Endothelial cell of umbilical vein (primary cell): ENCODE data around the gene POFUT2. TPM values are rescaled to one million over a fixed set of nuclear protein-coding genes. Genes with fewer than 3 reads are reported as not detected.

Experiments used
- BruUV-seq: library from RNA; stranded (reverse); fragments of 400-500 nt; replicated peaks from 2 replicates; lab custom pipeline; 2021; lab: Mats Ljungman, UMichigan
- CTCF ChIA-PET: fragments of 300-600, 350-600 bp; sonication (Branson Sonifier 250); formaldehyde crosslinking; loops from one replicate; lab custom pipeline; 2021; ENCODE audit warnings: antibody characterized with exemption, inconsistent platforms; lab: Charles Lee
- POLR2A ChIA-PET: fragments of 300-600, 350-600 bp; sonication (Branson Sonifier 250); formaldehyde crosslinking; loops from one replicate; lab custom pipeline; 2021; ENCODE audit warnings: antibody characterized with exemption, inconsistent platforms; lab: Charles Lee
- DNase-seq: peaks from one replicate; pipeline ENCODE4 v3.0.0-alpha.2; 2011; ENCODE audit warnings: low read depth, low spot score
- FAIRE-seq: peaks from 2 replicates; lab custom pipeline; 2011; peaks lifted over from hg19 to GRCh38; lab: Jason Lieb, UNC
- H2AFZ ChIP-seq: 2 replicates; pipeline ENCODE4 v1.6.0; 2012; ENCODE audit warnings: low read depth, low read length, control low read depth, inconsistent platforms
- H3K27ac ChIP-seq: 2 replicates; pipeline ENCODE4 v1.5.1; 2011; ENCODE audit warnings: low read depth, mild to moderate bottlenecking, control low read depth, low read length, moderate library complexity; ENCODE audit not compliant: insufficient read depth
- H3K27me3 ChIP-seq, 2 experiments: 2 replicates each; pipeline versions ENCODE4 v1.6.0 to v1.6.1; 2011; ENCODE audit warnings: low read length in 2 of 2, mixed read lengths in 1 of 2; ENCODE audit not compliant: control insufficient read depth in 2 of 2, insufficient read depth in 2 of 2
- H3K36me3 ChIP-seq, 2 experiments: 2 replicates in 1 of 2; 3 replicates in 1 of 2; pipeline ENCODE4 v1.5.1; 2011; ENCODE audit warnings: low read length in 2 of 2, mild to moderate bottlenecking in 1 of 2, moderate library complexity in 1 of 2; ENCODE audit not compliant: control insufficient read depth in 2 of 2, insufficient read depth in 2 of 2; ENCODE audit errors: extremely low read depth in 1 of 2
- H3K4me1 ChIP-seq: 3 replicates; pipeline ENCODE4 v1.5.1; 2011; ENCODE audit warnings: mild to moderate bottlenecking, low read length; ENCODE audit not compliant: control insufficient read depth, insufficient read depth; ENCODE audit errors: extremely low read depth
- H3K4me2 ChIP-seq: 2 replicates; pipeline ENCODE4 v1.6.1; 2011; ENCODE audit warnings: low read length, control low read depth, mixed read lengths; ENCODE audit not compliant: insufficient read depth
- H3K4me3 ChIP-seq, 3 experiments: fragments of 200-600 bp in 1 of 3; sonication (generic), shearing (Covaris generic) in 1 of 3; replicated peaks in 1 of 3; 2 replicates each; pipeline ENCODE4 v1.5.1; 2011 to 2016; ENCODE audit warnings: control low read depth in 3 of 3, low read length in 3 of 3, mild to moderate bottlenecking in 2 of 3, inconsistent platforms in 1 of 3, low read depth in 1 of 3, moderate library complexity in 1 of 3; ENCODE audit not compliant: insufficient read depth in 1 of 3
- H3K79me2 ChIP-seq: 2 replicates; pipeline ENCODE4 v1.6.0; 2012; ENCODE audit warnings: low read length, inconsistent platforms; ENCODE audit not compliant: control insufficient read depth, insufficient read depth
- H3K9ac ChIP-seq: replicated peaks from 2 replicates; pipeline ENCODE3; 2011; ENCODE audit warnings: low read length, control low read depth; ENCODE audit not compliant: insufficient read depth; ENCODE audit errors: extremely low read depth
- H3K9me1 ChIP-seq: replicated peaks from 3 replicates; pipeline ENCODE4 v1.6.0; 2011; ENCODE audit warnings: mild to moderate bottlenecking, low read length; ENCODE audit not compliant: control insufficient read depth, insufficient read depth; ENCODE audit errors: extremely low read depth
- H3K9me3 ChIP-seq: replicated peaks from 2 replicates; pipeline ENCODE4 v1.5.1; 2012; ENCODE audit warnings: low read length, inconsistent platforms; ENCODE audit not compliant: control insufficient read depth, insufficient read depth
- H4K20me1 ChIP-seq: replicated peaks from 2 replicates; pipeline ENCODE3; 2011; ENCODE audit warnings: mild to moderate bottlenecking, low read length; ENCODE audit not compliant: control insufficient read depth, insufficient read depth; ENCODE audit errors: extremely low read depth
- EZH2 ChIP-seq: IDR thresholded peaks from 2 replicates; pipeline ENCODE4 v1.6.1; 2012; ENCODE audit warnings: borderline replicate concordance, low read depth, mild to moderate bottlenecking, moderate library complexity, low read length, inconsistent platforms; ENCODE audit not compliant: severe bottlenecking
- FOS ChIP-seq: IDR thresholded peaks from 2 replicates; pipeline ENCODE4 v1.6.1; 2011; ENCODE audit warnings: mild to moderate bottlenecking, low read length, moderate library complexity, borderline replicate concordance; ENCODE audit not compliant: insufficient read depth
- GATA2 ChIP-seq: IDR thresholded peaks from 2 replicates; pipeline ENCODE4 v1.7.0; 2011; ENCODE audit warnings: low read depth, mild to moderate bottlenecking, moderate library complexity, mixed read lengths, low read length; ENCODE audit not compliant: insufficient read length, insufficient read depth
- JUN ChIP-seq: IDR thresholded peaks from 2 replicates; pipeline ENCODE4 v1.6.1; 2011; ENCODE audit warnings: borderline replicate concordance, low read depth; ENCODE audit not compliant: insufficient read length, insufficient read depth
- MAX ChIP-seq: IDR thresholded peaks from 2 replicates; pipeline ENCODE4 v1.6.1; 2011; ENCODE audit not compliant: insufficient read depth, insufficient read length
- MYC ChIP-seq: IDR thresholded peaks from one replicate; pipeline ENCODE4 v1.6.1; 2011; ENCODE audit warnings: mild to moderate bottlenecking, low read depth, low read length
- POLR2A ChIP-seq: IDR thresholded peaks from 2 replicates; pipeline ENCODE4 v1.6.1; 2012; ENCODE audit warnings: low read depth, mild to moderate bottlenecking, control low read depth, low read length
- POLR2AphosphoS5 ChIP-seq: IDR thresholded peaks from 2 replicates; pipeline ENCODE4 v1.6.1; 2012; ENCODE audit warnings: low read depth, mild to moderate bottlenecking, control low read depth, low read length, moderate library complexity; ENCODE audit not compliant: insufficient read depth
- dilution Hi-C: fragments of 300-500 bp; cut with MboI; formaldehyde crosslinking; loops from one replicate; pipeline ENCODE4 v1.15.0; 2019; ENCODE audit warnings: low sequenced_read_pairs; ENCODE audit not compliant: extremely low pct_ligation_motif_present
- intact Hi-C: fragments of 100-400 bp; cut with micrococcal nuclease; formaldehyde crosslinking; loops from one replicate; pipeline ENCODE4 v1.10.0; 2022
- polyA plus RNA-seq, 4 experiments: library from polyadenylated mRNA; depleted of rRNA in 3 of 4; stranded (reverse) in 3 of 4; unstranded in 1 of 4; fragments of >200 nt; gene quantifications; 2 replicates each; pipeline versions ENCODE4 v1.2.1 to v1.2.3, GENCODE V29; 2011 to 2012; ENCODE audit warnings: missing spikeins in 1 of 4
- total RNA-seq: library from RNA; stranded (reverse); gene quantifications from 2 replicates; pipeline ENCODE4 v1.2.3, GENCODE V29; 2021
- TF ChIP-seq, protein P1 (sequence below), 2 donors: IDR thresholded peaks; 1 replicate in 1 of 2; 2 replicates in 1 of 2; pipeline ENCODE4 v1.5.1; 2011; ENCODE audit warnings: low read length in 2 of 2, mild to moderate bottlenecking in 2 of 2, moderate library complexity in 2 of 2, control low read depth in 1 of 2, inconsistent platforms in 1 of 2, low read depth in 1 of 2; ENCODE audit not compliant: insufficient read depth in 1 of 2; ENCODE audit errors: extremely low read depth in 1 of 2

POFUT2 gene
- total and polyA plus RNA-seq, 2 donors (not counting 3 experiments of a cell fraction or from before 2014, with no cell fraction given): 30.7 to 47.5 TPM

GRCh38 chr21:45336870-45337269 is 49.2 kb upstream of the POFUT2 start:
- DNase-seq (no peak), FAIRE-seq (no peak)
- no peak for TF ChIP-seq FOS
- no peak for TF ChIP-seq POLR2AphosphoS5
- TF ChIP-seq EZH2: no peak
- TF ChIP-seq MYC: no peak
- TF ChIP-seq GATA2: no peak
- TF ChIP-seq MAX: no peak
- TF ChIP-seq JUN: no peak
- TF ChIP-seq POLR2A: no peak
- TF ChIP-seq, protein P1, sequence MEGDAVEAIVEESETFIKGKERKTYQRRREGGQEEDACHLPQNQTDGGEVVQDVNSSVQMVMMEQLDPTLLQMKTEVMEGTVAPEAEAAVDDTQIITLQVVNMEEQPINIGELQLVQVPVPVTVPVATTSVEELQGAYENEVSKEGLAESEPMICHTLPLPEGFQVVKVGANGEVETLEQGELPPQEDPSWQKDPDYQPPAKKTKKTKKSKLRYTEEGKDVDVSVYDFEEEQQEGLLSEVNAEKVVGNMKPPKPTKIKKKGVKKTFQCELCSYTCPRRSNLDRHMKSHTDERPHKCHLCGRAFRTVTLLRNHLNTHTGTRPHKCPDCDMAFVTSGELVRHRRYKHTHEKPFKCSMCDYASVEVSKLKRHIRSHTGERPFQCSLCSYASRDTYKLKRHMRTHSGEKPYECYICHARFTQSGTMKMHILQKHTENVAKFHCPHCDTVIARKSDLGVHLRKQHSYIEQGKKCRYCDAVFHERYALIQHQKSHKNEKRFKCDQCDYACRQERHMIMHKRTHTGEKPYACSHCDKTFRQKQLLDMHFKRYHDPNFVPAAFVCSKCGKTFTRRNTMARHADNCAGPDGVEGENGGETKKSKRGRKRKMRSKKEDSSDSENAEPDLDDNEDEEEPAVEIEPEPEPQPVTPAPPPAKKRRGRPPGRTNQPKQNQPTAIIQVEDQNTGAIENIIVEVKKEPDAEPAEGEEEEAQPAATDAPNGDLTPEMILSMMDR (IDR thresholded peaks at IDR 0.05; ENCODE audit: extremely low read depth in 1 of 2, insufficient read depth in 1 of 2, low read depth in 1 of 2, low read length in 2 of 2): no peak
- Histone ChIP-seq H2AFZ (no peak overlapping the region), H3K9ac (no peak overlapping the region), H3K9me1 (no peaks in the 10 kb centered on the region), H3K4me2 (no peak overlapping the region), H3K27ac (no peak overlapping the region), H3K36me3 (no peaks in the 10 kb centered on the region), H3K79me2 (no peaks in the 10 kb centered on the region), H4K20me1 (no peaks in the 10 kb centered on the region), H3K27me3 (no peaks in the 10 kb centered on the region), H3K9me3 (no peaks in the 10 kb centered on the region), H3K4me1 (peaks cover 11% of the 10 kb centered on the region), H3K4me3 (no peak overlapping the region)
- no TSS peak for BruUV-seq
- CTCF ChIA-PET: interaction anchor here (1.5 kb wide), 1 partner anchor 30 kb away, joined by 4 read pairs; no protein-coding TSS in a partner anchor
- intact Hi-C loops (no loop called here), dilution Hi-C loops (no loop called here)
- POLR2A ChIA-PET: no interaction called here
